A549 treated with dexamethasone at 1 μM for 4 hours (cell line): ENCODE results near the gene CSNK1G3. TPM values are rescaled to one million over a fixed set of nuclear protein-coding genes. Genes with fewer than 3 reads are reported as not detected.

Experiments
- total RNA-seq: library from RNA; stranded (reverse); fragments of 200-300 nt; extraction: Qiagen RNA extraction; gene quantifications from 5 replicates; pipeline ENCODE4 v1.2.3, GENCODE V29; 2022

The CSNK1G3 gene
- 20.9 to 30.8 TPM (median 27.8 TPM) in 5 replicates for total RNA-seq

DNA sequence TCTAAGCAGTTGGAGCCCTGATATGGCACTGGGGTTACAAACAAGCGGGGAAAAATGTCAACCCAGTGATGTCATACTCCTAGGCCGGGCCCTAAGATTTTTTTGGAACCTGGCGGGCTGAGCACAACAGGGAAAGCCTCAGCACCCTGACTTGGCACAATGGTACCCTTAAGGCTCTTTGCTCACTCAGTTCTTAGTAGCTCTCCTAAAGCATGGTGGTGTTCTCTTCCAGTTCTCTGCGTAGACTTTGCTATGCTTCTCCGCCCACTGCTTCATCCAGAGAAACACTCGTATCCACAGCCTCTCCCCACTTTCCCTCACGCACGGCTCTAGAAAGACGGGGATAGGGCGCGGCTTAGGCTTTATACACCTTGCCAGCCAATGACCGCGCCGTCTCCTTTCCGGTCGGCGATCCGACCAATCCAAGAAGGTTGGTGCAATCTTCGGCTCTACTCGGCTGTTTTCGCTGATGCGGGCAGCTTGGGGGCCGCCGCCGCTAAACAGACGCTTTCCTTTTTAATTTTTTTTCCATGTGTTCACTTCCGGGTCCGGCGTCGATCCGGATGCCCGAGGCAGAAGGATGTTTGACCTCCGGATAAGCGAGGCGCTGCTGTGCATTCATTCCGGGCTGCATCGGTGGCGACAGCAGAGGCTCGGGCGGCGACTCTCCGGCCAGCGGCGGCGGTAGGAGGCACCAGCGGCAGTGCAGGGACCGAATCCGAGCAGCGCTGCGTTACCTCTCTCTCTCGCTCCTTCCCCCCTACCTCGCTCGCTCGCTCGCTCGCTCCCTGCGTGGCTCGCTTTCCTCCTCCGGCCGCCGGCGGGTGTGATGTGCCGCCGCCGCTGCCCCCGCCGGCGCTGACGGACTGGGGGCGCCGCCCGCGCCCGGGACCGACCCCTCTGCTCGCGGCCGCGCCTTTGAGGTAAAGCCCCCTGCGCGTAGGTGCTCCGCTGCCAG, at the start of gene CSNK1G3:
Gene CSNK1G3, plus strand, starts transcription at position 530 of the 958 bp plus-strand sequence. CDS start 33,487 bp downstream, outside the sequence.

Other genes with a start within 250 kb of the CSNK1G3 start
- gene CEP120, start 88.8 kb upstream of the CSNK1G3 start, total RNA-seq: 8.4 to 12.4 TPM (median 10.4 TPM) in 5 replicates